RWPE1 (cell line): Measurements from ENCODE around the gene LIG4.

ENCODE experiments used
- CTCF ChIA-PET: fragments of 350-600 bp; sonication (Branson Sonifier 250); formaldehyde crosslinking; extraction: SDS; loops from one replicate; lab custom pipeline; 2021; lab: Yijun Ruan, JAX
- POLR2A ChIA-PET: fragments of 400-600 bp; formaldehyde crosslinking; extraction: SDS; loops from one replicate; lab custom pipeline; 2020; ENCODE audit warnings: antibody characterized with exemption; ENCODE audit not compliant: low non-redundant PET; lab: Yijun Ruan, JAX
- DNase-seq: peaks from one replicate; pipeline ENCODE4 v3.0.0; 2012; ENCODE audit warnings: low spot score
- H3K27ac ChIP-seq: fragments of 450-650 bp; 2 replicates; pipeline ENCODE4 v1.5.1; 2017
- TF ChIP-seq, protein P1 (sequence below): fragments of 450-650 bp; conservative IDR thresholded peaks from 2 replicates; pipeline ENCODE4 v1.5.1; 2017; ENCODE audit warnings: low read depth, mild to moderate bottlenecking

Gene LIG4

DNA sequence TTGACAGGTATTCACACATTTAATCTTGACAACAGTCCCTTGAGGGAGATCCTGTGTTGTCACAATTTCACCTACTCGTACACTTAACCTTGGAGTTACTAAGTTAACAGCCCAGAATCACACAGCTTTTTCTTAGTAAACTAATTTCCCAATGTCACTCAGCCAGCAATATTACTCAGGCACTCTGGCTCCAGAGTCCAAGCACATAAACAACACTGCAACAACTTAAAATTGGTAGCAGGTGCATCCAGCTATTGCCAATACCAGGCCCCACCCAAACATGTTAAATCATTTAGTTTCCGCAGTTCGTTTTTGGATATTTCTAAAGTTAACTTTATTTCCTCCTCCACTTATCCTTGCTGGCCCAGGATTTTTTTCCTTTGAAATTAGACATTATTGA is 32.7 kb downstream of the LIG4 start:
- TF ChIP-seq, protein P1, sequence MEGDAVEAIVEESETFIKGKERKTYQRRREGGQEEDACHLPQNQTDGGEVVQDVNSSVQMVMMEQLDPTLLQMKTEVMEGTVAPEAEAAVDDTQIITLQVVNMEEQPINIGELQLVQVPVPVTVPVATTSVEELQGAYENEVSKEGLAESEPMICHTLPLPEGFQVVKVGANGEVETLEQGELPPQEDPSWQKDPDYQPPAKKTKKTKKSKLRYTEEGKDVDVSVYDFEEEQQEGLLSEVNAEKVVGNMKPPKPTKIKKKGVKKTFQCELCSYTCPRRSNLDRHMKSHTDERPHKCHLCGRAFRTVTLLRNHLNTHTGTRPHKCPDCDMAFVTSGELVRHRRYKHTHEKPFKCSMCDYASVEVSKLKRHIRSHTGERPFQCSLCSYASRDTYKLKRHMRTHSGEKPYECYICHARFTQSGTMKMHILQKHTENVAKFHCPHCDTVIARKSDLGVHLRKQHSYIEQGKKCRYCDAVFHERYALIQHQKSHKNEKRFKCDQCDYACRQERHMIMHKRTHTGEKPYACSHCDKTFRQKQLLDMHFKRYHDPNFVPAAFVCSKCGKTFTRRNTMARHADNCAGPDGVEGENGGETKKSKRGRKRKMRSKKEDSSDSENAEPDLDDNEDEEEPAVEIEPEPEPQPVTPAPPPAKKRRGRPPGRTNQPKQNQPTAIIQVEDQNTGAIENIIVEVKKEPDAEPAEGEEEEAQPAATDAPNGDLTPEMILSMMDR, result no peak
- DNase-seq, result no peak
- H3K27ac ChIP-seq, result no peak overlapping the region
- CTCF ChIA-PET, result no interaction called here
- POLR2A ChIA-PET, result no interaction called here

DNA sequence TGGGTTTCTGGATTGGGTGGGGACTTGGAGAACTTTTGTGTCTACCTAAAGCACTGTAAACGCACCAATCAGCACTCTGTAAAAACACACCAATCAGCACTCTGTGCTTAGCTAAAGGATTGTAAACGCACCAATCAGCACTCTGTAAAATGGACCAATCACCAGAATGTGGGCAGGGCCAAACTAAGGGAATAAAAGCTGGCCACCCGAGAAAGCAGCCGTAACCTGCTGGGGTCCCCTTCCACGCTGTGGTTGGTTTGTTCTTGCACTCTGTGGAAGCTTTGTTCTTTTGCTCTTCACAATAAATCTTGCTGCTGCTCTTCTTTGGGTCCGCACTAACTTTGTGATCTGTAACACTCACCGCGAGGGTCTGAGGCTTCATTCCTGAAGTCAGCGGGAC is 37.3 kb downstream of the LIG4 start:
- no peak overlapping the region for H3K27ac ChIP-seq
- POLR2A ChIA-PET, result no interaction called here
- TF ChIP-seq, protein P1, result no peak
- CTCF ChIA-PET, result interaction anchor here (0.7 kb wide), 1 partner anchor 601 kb away, joined by 3 read pairs; no protein-coding TSS in a partner anchor
- DNase-seq, result no peak

DNA sequence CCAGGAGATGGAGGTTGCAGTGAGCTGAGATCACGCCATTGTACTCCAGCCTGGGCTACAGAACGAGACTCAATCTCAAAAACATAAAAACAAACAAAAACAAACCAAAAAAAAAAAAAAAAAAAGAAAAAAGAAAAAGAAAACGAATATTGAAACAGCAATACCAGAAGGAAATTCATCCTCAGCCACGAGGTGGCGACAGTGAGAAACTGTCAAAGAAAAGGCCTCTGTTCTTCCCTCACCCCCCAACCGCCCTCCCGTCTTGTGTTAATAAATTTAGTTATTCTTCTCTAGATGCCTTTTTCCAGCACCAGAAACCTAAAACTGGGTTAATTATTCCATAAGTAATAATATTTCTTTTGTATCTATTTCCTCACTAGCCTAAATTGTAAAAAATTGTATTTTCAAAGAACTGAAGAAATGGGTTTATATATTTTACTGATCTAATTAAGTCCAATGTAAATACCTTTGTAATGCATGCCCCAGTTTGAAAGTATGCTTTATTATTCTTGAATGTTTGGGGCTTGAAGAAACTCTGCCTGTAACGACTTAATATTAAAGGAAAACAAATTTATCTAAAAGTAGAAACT is 38.6 kb downstream of the LIG4 start:
- no peak overlapping the region for H3K27ac ChIP-seq
- peak; percentile 39 for DNase-seq
- ChIA-PET CTCF (no interaction called here), POLR2A (no interaction called here)
- TF ChIP-seq, protein P1, result peak; percentile 45

DNA sequence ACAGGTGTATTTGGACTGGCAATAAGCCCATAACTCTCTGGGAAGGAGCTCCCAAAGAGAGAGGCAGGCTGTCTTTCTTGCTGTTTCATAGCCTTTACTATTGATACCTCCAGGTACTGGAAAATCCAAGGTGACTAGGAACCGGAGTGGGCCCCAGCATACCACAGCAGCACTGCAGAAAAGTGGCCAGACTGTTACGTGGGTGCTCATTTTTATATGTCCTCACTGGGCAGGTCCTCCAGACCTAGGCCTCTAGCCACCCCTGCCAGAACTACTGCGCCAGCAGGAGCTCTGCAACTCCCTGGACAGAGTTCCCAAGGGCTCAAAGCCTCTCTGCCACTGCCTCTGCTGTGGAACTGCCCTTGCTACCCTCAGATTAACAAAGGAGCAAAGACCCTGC is 46.4 kb downstream of the LIG4 start:
- ChIA-PET POLR2A (no interaction called here), CTCF (no interaction called here)
- TF ChIP-seq, protein P1, result no peak
- DNase-seq, result no peak
- no peak overlapping the region for H3K27ac ChIP-seq

DNA sequence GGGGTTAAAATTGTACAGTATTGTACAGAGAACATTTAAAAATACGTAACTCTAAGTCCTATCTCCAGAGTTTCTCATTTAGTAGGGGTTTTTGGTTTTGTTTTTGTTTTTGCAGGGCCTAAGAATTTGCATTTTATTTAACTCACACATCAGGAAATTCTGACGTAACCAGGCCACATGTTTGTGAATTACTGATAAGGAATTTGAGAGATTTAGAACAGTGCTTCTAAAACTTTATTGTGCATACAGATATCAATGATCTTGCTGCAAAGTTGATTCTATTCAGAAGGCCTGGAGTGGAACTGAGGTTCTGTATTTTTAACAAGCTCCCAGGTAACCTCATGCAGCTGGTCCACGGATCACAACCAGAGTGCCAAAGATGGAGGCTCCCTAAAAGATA is 49.3 kb downstream of the LIG4 start:
- H3K27ac ChIP-seq, result no peak overlapping the region
- TF ChIP-seq, protein P1, result no peak
- DNase-seq, result no peak
- CTCF ChIA-PET, result interaction anchor here (0.5 kb wide), 1 partner anchor 80 kb away, joined by 9 read pairs; no protein-coding TSS in a partner anchor
- POLR2A ChIA-PET, result no interaction called here

DNA sequence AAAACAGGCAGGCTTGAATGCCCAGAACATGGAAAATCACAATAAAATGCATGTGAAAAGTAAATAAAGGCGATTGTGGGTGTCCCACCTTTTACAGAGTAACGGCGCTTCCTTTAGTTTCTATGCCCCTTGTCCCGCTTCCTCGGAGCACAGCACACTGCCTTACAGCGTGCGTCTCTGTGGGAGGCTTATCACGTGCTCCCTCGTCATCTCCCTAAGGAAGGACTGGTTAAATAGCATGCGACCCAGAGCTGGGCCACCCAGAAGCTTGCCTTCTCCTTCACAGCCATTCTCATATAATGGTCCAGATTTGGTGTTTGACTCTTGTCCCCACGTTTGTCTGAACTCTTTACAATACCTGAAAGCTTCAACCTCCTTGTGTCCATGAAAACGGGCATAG is 56.6 kb downstream of the LIG4 start:
- POLR2A ChIA-PET, result no interaction called here
- no peak overlapping the region for H3K27ac ChIP-seq
- CTCF ChIA-PET, result interaction anchor here (0.6 kb wide), 2 partner anchors 35 to 467 kb away, joined by 3 to 4 read pairs; no protein-coding TSS in a partner anchor
- TF ChIP-seq, protein P1, result no peak
- no peak for DNase-seq
